Osteoblast (primary cell): ENCODE data around the gene CACNA1D. TPM values are rescaled to one million over a fixed set of nuclear protein-coding genes. Genes with fewer than 3 reads are reported as not detected.

Experiments
- DNase-seq: peaks from one replicate; pipeline ENCODE4 v3.0.0; 2011; ENCODE audit warnings: low spot score, mixed read lengths; ENCODE audit not compliant: insufficient read length; ENCODE audit errors: missing footprints
- H2AFZ ChIP-seq: 2 replicates; pipeline ENCODE4 v1.6.0; 2011; ENCODE audit warnings: mild to moderate bottlenecking, low read length
- H3K27ac ChIP-seq: 2 replicates; pipeline ENCODE4 v1.5.1; 2011; ENCODE audit warnings: mild to moderate bottlenecking, low read depth, low read length, moderate library complexity
- H3K27me3 ChIP-seq: 2 replicates; pipeline ENCODE4 v1.6.0; 2012; ENCODE audit warnings: mild to moderate bottlenecking, control low read depth, inconsistent platforms, low read length, moderate library complexity; ENCODE audit not compliant: insufficient read depth
- H3K36me3 ChIP-seq: 2 replicates; pipeline ENCODE4 v1.5.1; 2011; ENCODE audit warnings: mild to moderate bottlenecking, low read length, control low read depth, moderate library complexity; ENCODE audit not compliant: insufficient read depth
- H3K4me1 ChIP-seq: 2 replicates; pipeline ENCODE4 v1.5.1; 2011; ENCODE audit warnings: mild to moderate bottlenecking, low read length, control low read depth, moderate library complexity; ENCODE audit not compliant: insufficient read depth
- H3K4me2 ChIP-seq: 2 replicates; pipeline ENCODE4 v1.6.0; 2011; ENCODE audit warnings: mild to moderate bottlenecking, low read length; ENCODE audit not compliant: insufficient read depth
- H3K4me3 ChIP-seq: fragments of 200-600 bp; sonication (generic); 3 replicates; pipeline ENCODE4 v1.5.1; 2012; ENCODE audit warnings: mild to moderate bottlenecking, low read length, inconsistent platforms; ENCODE audit not compliant: insufficient read depth
- H3K79me2 ChIP-seq: 2 replicates; pipeline ENCODE4 v1.6.0; 2012; ENCODE audit warnings: mild to moderate bottlenecking, low read length, control low read depth, inconsistent platforms; ENCODE audit not compliant: insufficient read depth
- H3K9me3 ChIP-seq: 2 replicates; pipeline ENCODE4 v1.5.1; 2011; ENCODE audit warnings: low read depth, low read length, control low read depth
- H4K20me1 ChIP-seq: 2 replicates; pipeline ENCODE4 v1.6.0; 2012; ENCODE audit warnings: mild to moderate bottlenecking, low read length, control low read depth; ENCODE audit not compliant: insufficient read depth
- total RNA-seq: library from RNA; depleted of rRNA; stranded (reverse); fragments of >200 nt; gene quantifications from 2 replicates; pipeline ENCODE4 v1.2.3, GENCODE V29; 2012
- TF ChIP-seq, protein P1 (sequence below): IDR thresholded peaks from 2 replicates; pipeline ENCODE4 v1.5.1; 2011; ENCODE audit warnings: mild to moderate bottlenecking, low read depth, low read length, moderate library complexity; ENCODE audit errors: extremely low read depth

CACNA1D gene
- total RNA-seq, 1 donor, result under 0.01 TPM

DNA sequence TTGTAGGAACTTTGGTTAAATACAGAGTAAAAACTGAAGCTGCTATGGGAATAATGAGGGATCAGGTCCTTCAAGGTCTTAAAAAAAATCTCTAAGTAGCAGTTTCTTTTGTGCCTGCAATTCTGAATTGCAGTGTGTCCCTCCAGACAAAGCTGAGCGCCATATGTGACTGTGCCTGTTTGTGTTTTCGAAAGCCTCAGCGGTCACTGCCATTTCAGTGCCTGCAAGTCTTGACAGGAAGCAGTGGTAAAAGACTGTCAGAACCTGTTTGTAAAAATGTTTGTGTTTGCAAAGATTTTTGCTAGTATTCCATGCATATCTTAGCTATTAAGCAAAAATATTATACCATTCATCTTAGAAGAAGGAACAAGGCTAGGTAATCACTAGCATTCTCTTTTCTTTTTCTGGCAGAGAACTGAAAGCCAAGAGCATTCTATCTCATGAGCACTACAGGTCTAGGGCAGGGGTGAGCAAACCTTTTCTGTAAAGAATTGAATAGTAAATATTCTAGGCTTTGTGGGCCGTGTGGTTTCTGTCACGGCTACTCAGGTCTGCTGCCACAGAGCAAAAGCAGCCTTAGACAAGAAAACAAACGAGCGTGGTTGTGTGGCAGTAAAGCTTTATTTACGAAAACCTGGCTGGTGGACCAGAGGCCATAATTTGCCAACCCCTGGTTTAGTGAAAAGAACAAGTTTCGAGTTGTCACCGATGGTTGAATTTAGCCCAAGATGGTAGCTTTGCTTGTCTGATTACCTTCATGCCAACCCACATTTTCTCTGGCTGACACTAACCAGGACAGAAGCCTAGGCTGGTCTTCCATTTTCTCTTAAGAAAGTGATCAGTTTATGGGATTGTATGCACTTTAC lies 134.4 kb downstream of the CACNA1D start:
- no peaks in the 10 kb centered on the region for H3K27me3 ChIP-seq
- no peak overlapping the region for H3K4me2 ChIP-seq
- H3K4me1 ChIP-seq, result no peaks in the 10 kb centered on the region
- H3K36me3 ChIP-seq, result no peaks in the 10 kb centered on the region
- TF ChIP-seq, protein P1, sequence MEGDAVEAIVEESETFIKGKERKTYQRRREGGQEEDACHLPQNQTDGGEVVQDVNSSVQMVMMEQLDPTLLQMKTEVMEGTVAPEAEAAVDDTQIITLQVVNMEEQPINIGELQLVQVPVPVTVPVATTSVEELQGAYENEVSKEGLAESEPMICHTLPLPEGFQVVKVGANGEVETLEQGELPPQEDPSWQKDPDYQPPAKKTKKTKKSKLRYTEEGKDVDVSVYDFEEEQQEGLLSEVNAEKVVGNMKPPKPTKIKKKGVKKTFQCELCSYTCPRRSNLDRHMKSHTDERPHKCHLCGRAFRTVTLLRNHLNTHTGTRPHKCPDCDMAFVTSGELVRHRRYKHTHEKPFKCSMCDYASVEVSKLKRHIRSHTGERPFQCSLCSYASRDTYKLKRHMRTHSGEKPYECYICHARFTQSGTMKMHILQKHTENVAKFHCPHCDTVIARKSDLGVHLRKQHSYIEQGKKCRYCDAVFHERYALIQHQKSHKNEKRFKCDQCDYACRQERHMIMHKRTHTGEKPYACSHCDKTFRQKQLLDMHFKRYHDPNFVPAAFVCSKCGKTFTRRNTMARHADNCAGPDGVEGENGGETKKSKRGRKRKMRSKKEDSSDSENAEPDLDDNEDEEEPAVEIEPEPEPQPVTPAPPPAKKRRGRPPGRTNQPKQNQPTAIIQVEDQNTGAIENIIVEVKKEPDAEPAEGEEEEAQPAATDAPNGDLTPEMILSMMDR, result no peak
- H3K9me3 ChIP-seq, result no peaks in the 10 kb centered on the region
- H3K27ac ChIP-seq, result no peak overlapping the region
- H4K20me1 ChIP-seq, result no peaks in the 10 kb centered on the region
- H3K79me2 ChIP-seq, result no peaks in the 10 kb centered on the region
- H3K4me3 ChIP-seq, result no peak overlapping the region
- H2AFZ ChIP-seq, result no peak overlapping the region
- no peak for DNase-seq

DNA sequence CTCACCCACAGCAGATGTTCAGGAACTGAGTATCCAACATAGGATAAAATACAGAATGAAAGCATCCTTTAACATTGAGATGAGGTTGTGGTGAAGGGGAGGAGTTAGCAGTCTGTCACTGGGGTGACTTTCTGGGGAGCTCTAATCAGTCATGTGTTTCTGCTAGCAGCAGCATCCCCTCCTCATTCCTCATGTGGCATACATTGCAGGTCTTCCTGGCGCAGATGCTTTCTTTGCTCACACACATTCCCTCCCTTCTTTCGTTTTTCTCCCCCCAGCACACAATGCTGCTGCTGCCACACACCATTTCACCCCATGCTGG lies 135.0 kb downstream of the CACNA1D start:
- no peaks in the 10 kb centered on the region for H3K36me3 ChIP-seq
- no peak overlapping the region for H2AFZ ChIP-seq
- DNase-seq, result no peak
- H3K9me3 ChIP-seq, result no peaks in the 10 kb centered on the region
- H3K27me3 ChIP-seq, result no peaks in the 10 kb centered on the region
- H3K4me1 ChIP-seq, result no peaks in the 10 kb centered on the region
- H4K20me1 ChIP-seq, result no peaks in the 10 kb centered on the region
- no peak overlapping the region for H3K27ac ChIP-seq
- no peaks in the 10 kb centered on the region for H3K79me2 ChIP-seq
- H3K4me2 ChIP-seq, result no peak overlapping the region
- no peak overlapping the region for H3K4me3 ChIP-seq
- TF ChIP-seq, protein P1, result no peak

DNA sequence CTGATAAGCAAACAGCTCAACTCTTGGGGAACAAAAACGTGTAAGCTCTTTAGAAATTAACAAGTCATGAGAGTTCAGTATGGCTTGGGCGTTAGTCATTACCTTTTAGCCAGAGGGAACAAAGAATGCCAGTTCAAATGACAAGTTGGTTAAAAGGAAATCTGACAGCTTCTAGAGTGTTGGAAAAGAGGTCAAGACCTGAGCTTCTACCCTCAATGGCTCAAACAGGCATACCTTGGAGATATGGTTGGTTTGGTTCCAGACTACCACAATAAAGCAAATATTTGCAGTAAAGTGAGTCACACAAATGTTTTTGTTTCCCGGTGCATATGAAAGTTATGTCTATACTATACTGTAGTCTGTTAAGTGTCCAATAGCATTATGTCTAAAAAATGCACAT lies 136.1 kb downstream of the CACNA1D start:
- Histone ChIP-seq H3K4me2 (no peak overlapping the region), H3K9me3 (no peaks in the 10 kb centered on the region), H3K4me1 (no peaks in the 10 kb centered on the region), H3K4me3 (no peak overlapping the region), H3K36me3 (no peaks in the 10 kb centered on the region), H3K79me2 (no peaks in the 10 kb centered on the region), H2AFZ (no peak overlapping the region), H3K27me3 (peaks cover 3% of the 10 kb centered on the region), H3K27ac (no peak overlapping the region), H4K20me1 (no peaks in the 10 kb centered on the region)
- DNase-seq, result no peak
- TF ChIP-seq, protein P1, result no peak

DNA sequence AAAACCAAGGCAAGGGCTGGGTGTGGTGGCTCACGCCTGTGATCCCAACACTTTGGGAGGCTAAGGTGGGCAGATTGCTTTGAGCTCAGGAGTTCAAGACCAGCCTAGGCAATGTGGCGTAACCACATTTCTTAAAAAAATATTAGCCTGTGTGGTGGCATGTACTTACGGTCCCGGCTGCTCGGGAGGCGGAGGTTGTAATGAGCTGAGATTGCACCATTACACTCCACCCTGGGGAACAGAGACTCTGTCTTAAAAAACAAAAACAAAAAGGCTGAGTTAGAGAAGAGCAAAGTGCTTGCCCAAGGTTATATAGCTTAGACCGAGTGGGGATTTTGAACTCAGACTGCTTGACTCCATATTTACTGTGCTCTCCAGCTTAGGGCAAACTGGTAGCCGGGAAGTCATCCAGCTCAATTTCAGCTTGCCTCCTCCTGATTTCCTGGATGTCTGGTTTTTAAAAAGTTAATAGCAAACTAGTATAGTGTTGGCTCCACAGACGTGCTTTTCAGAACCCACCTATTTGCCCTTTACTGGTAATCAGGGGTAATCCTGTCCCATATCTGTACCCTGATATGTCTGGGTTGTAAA lies 138.9 kb downstream of the CACNA1D start:
- peaks cover 3% of the 10 kb centered on the region for H3K27me3 ChIP-seq
- no peaks in the 10 kb centered on the region for H3K9me3 ChIP-seq
- H2AFZ ChIP-seq, result no peak overlapping the region
- no peak overlapping the region for H3K4me2 ChIP-seq
- H3K79me2 ChIP-seq, result no peaks in the 10 kb centered on the region
- TF ChIP-seq, protein P1, result no peak
- no peak overlapping the region for H3K4me3 ChIP-seq
- H3K4me1 ChIP-seq, result no peaks in the 10 kb centered on the region
- no peak for DNase-seq
- H4K20me1 ChIP-seq, result no peaks in the 10 kb centered on the region
- H3K27ac ChIP-seq, result no peak overlapping the region
- no peaks in the 10 kb centered on the region for H3K36me3 ChIP-seq
